AML-193 (cell line): ENCODE data around the gene DLK1.

Source experiments
- DNase-seq, 2 experiments: peaks; one replicate each; lab custom pipeline; 2025; lab: John Stamatoyannopoulos, UW

DLK1 gene

GRCh38 chr14:100777818-100778525 lies 51.3 kb downstream of the DLK1 start:
- no peak for DNase-seq

GRCh38 chr14:100778526-100778882 lies 51.8 kb downstream of the DLK1 start:
- DNase-seq = no peak

DNA sequence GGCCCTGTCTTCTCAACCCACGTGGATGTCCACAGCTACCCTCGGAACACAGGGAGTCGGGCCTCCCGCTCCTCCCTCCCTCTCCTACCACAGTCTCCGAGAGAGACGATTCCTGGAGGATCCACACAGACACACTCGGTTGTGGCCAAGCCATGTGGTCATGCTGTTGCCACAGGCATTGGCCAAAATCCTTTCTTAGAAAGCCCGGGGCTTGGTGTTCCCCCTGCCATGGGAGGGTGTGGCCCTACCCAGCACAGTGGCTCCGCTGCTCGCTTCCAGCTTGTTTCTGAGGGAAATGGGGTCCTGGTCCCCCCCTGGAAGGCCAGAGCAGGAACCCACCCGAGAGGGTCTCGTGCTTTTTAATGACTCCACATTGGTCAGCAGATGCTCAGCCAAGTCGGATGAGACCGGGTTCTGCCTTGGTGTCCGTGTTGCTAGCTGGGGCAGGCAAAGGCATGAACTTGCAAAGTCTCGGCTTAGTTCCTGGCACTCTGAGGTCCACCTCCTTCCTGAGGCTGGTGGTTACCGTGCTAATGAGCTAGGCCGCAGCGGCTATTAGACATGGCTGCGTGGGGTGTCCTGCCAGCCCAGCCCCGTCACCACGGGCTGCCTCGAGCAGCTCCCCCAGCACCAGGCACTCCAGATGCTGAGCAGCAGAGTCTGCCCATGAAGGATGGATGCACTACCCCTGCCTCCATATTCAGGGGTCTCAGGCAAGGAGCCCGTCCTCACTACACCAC lies 52.4 kb downstream of the DLK1 start:
- no peak for DNase-seq

GRCh38 chr14:100779691-100780080 lies 53.0 kb downstream of the DLK1 start:
- no peak for DNase-seq

DNA sequence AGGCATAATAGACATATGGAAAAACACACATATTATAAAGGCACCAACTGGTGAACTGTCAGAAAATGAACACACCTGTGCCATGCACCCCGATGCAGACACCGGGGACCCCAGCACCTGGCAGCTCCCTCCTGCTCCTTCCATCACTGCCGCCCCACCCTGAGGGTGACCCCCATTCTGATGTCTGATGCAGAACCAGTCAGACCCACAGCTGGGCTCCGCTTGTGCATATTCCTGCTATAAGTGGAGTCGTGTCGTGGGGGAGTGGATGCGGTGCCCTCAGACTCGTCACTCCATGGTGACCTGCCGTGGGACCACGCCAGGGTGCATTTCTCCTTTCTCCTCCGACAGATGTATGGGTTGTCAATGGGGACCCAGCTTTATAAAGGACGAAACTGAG lies 53.6 kb downstream of the DLK1 start:
- no peak for DNase-seq

- no peak for DNase-seq
Measured at GRCh38 chr14:100780646-100781355, 54.1 kb downstream of the DLK1 start.

- DNase-seq = no peak
Measured at GRCh38 chr14:100781952-100782351, 55.3 kb downstream of the DLK1 start.

GRCh38 chr14:100782516-100783320 lies 56.0 kb downstream of the DLK1 start:
- DNase-seq = no peak

GRCh38 chr14:100783630-100784370 lies 57.1 kb downstream of the DLK1 start:
- no peak for DNase-seq

- DNase-seq = no peak
Measured at GRCh38 chr14:100784523-100785337, 58.0 kb downstream of the DLK1 start.

GRCh38 chr14:100785338-100785615 lies 58.6 kb downstream of the DLK1 start:
- DNase-seq = no peak

DNA sequence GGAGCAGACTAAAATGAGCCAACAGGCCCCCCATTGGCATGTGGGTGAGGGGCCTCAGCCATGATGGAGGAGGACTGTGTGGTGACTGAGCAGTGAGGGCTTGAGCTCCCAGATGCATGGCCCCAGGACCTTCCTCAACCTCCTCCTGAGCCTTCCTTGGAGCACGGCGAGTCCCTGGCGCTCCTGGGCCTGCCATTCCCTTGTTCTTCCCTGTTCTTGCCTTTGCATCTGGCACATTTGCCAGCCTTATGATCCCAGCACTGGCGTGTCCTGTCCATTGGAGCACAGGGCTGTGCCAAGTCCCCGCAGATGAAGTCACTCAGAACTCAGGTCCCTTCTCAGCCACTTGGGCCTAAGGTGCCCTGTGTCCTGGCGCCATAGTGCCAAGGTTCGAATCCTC lies 58.9 kb downstream of the DLK1 start:
- DNase-seq = no peak

GRCh38 chr14:100786131-100786530 lies 59.4 kb downstream of the DLK1 start:
- no peak for DNase-seq

- DNase-seq = no peak
Measured at GRCh38 chr14:100786576-100787219, 60.0 kb downstream of the DLK1 start.

DNA sequence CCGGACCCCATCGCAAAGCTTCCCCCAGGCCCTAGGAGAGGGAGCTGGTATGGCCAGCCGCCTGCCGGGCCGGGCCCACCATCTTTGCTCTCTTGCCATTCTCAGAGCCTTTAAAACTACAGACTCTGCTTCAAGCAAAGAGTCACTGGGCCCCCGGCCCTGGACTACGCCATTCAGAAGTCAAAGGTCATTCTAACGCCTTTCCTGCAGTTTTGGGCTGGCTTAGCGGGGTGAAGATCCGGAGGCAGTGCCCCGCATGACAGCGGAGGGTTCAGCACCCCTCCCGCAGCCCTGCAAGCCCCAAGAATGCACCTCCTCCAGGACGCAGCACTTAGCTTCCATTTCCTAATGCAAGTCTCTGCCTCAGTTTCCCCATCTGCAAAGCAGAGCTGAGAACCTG lies 61.0 kb downstream of the DLK1 start:
- no peak for DNase-seq
